Thyroid gland (tissue), 4 donors: Measurements from ENCODE around the gene MYMX. TPM values are rescaled to one million over a fixed set of nuclear protein-coding genes. Genes with fewer than 3 reads are reported as not detected.
A peak's percentile ranks its signal among the peaks of the same experiment; 100 is the strongest.

Experiments
- DNase-seq, 2 donors: peaks; one replicate each; pipeline ENCODE4 v3.0.0-alpha.2; 2019
- H3K27ac ChIP-seq, 3 donors: fragments of 200-600 bp; sonication (generic); 1 replicate in 2 of 3; 2 replicates in 1 of 3; pipeline ENCODE4 v1.5.1; 2016 to 2019; ENCODE audit warnings: mild to moderate bottlenecking in 1 of 3, moderate library complexity in 1 of 3
- H3K27me3 ChIP-seq: fragments of 200-600 bp; sonication (generic); one replicate; pipeline ENCODE4 v1.5.1; 2019
- H3K36me3 ChIP-seq, 2 donors: fragments of 200-600 bp; sonication (generic); one replicate each; pipeline ENCODE4 v1.5.1; 2016 to 2019
- H3K4me1 ChIP-seq, 2 donors: fragments of 200-600 bp; sonication (generic); one replicate each; pipeline ENCODE4 v1.5.1; 2017 to 2019
- H3K4me3 ChIP-seq, 3 donors: fragments of 200-600 bp; sonication (generic); replicated peaks in 1 of 3; 1 replicate in 2 of 3; 2 replicates in 1 of 3; pipeline ENCODE4 v1.5.1; 2016; ENCODE audit warnings: mild to moderate bottlenecking in 1 of 3
- H3K9me3 ChIP-seq: fragments of 200-600 bp; sonication (generic); one replicate; pipeline ENCODE4 v1.5.1; 2017
- POLR2A ChIP-seq, 2 donors: fragments of 450-650 bp; IDR thresholded peaks; one replicate each; pipeline ENCODE4 v1.6.1; 2017; ENCODE audit warnings: antibody characterized with exemption in 2 of 2, mild to moderate bottlenecking in 2 of 2, moderate library complexity in 1 of 2
- WGBS, 2 donors: methylation state at CpG; one replicate each; pipeline ENCODE4 v1.1.5; 2017; 5-methylcytosine and 5-hydroxymethylcytosine counted together
- intact Hi-C: fragments of 100-400 bp; cut with DNase I; formaldehyde crosslinking; loops from one replicate; pipeline ENCODE4 v1.15.1; 2023
- total RNA-seq, 4 donors: library from RNA; depleted of rRNA; stranded (reverse); fragments of >200 nt; gene quantifications; one replicate each; pipeline ENCODE4 v1.2.3, GENCODE V29; 2016
- TF ChIP-seq, protein P1 (sequence below), 6 experiments: fragments of 200-600 bp in 3 of 6; fragments of 450-650 bp in 3 of 6; sonication (generic) in 3 of 6; IDR thresholded peaks; one replicate each; pipeline ENCODE4 v1.5.1; 2016 to 2019; ENCODE audit warnings: antibody characterized with exemption in 6 of 6, mild to moderate bottlenecking in 2 of 6, inconsistent platforms in 1 of 6, moderate library complexity in 1 of 6

MYMX gene
- total RNA-seq, 4 donors from 2014 or later: not detected

DNA sequence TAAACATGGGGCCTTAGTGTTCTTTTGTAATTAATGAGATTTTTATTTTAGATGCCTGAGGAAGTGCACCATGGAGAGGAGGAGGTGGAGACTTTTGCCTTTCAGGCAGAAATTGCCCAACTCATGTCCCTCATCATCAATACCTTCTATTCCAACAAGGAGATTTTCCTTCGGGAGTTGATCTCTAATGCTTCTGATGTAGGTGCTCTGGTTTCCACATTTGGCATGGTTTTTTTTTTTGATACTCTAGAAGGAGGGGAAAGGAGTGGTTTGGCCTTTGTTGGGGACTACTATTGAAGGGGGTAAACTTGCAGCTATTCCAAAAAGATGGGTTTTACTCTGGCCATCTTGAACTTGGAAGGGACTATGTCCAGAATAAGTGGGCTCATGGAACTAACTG, 31.9 kb downstream of the MYMX start:
- Histone ChIP-seq H3K9me3 (no peaks in the 10 kb centered on the region), H3K4me1 (peaks cover 8 to 26% of the 10 kb centered on the region in 2 donors), H3K4me3 (peak overlapping the region in 1 of 3 donors; percentile 76), H3K27me3 (no peaks in the 10 kb centered on the region), H3K27ac (peak overlapping the region in 2 of 3 donors; percentile 100), H3K36me3 (peaks cover 45 to 51% of the 10 kb centered on the region in 2 donors)
- 21 to 41% methylated on average over 1 of the region's 1 CpG for WGBS, 2 donors
- no peak for DNase-seq
- intact Hi-C loops: no loop called here
- no peak for TF ChIP-seq POLR2A (IDR thresholded peaks at IDR 0.05)
- TF ChIP-seq, protein P1, sequence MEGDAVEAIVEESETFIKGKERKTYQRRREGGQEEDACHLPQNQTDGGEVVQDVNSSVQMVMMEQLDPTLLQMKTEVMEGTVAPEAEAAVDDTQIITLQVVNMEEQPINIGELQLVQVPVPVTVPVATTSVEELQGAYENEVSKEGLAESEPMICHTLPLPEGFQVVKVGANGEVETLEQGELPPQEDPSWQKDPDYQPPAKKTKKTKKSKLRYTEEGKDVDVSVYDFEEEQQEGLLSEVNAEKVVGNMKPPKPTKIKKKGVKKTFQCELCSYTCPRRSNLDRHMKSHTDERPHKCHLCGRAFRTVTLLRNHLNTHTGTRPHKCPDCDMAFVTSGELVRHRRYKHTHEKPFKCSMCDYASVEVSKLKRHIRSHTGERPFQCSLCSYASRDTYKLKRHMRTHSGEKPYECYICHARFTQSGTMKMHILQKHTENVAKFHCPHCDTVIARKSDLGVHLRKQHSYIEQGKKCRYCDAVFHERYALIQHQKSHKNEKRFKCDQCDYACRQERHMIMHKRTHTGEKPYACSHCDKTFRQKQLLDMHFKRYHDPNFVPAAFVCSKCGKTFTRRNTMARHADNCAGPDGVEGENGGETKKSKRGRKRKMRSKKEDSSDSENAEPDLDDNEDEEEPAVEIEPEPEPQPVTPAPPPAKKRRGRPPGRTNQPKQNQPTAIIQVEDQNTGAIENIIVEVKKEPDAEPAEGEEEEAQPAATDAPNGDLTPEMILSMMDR (IDR thresholded peaks at IDR 0.05): no peak

DNA sequence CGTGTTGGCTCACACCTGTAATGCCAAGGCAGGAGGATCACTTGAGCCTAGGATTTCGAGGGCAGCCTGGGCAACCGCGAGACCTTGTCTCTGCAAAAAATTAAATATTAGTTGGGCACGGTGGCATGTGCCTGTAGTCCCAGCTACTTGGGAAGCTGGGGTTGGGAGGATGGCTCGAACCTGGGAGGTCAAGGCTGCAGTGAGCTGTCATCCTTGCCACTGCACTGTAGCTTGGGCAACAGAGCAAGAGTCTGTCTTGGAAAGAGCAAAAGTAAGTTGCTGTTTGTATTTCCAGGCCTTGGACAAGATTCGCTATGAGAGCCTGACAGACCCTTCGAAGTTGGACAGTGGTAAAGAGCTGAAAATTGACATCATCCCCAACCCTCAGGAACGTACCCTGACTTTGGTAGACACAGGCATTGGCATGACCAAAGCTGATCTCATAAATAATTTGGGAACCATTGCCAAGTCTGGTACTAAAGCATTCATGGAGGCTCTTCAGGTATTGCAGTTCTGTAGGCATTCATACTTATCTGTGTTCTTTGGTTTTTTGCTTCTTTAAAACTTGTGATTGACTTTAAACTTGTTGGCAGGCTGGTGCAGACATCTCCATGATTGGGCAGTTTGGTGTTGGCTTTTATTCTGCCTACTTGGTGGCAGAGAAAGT, 32.5 kb downstream of the MYMX start:
- Histone ChIP-seq H3K9me3 (no peaks in the 10 kb centered on the region), H3K27ac (peak overlapping the region in 1 of 3 donors; percentile 100), H3K27me3 (no peaks in the 10 kb centered on the region), H3K4me3 (no peak overlapping the region), H3K36me3 (peaks cover 51 to 57% of the 10 kb centered on the region in 2 donors), H3K4me1 (peaks cover 8 to 26% of the 10 kb centered on the region in 2 donors)
- WGBS, 2 donors: 76 to 81% methylated on average over 9 of the region's 9 CpGs
- TF ChIP-seq POLR2A (IDR thresholded peaks at IDR 0.05): no peak
- TF ChIP-seq, protein P1 (IDR thresholded peaks at IDR 0.05): no peak
- intact Hi-C loops: no loop called here
- no peak for DNase-seq

GRCh38 chr6:44250067-44250717, 33.5 kb downstream of the MYMX start:
- no peaks in the 10 kb centered on the region for H3K9me3 ChIP-seq
- intact Hi-C loops: no loop called here
- no peak overlapping the region for H3K4me3 ChIP-seq
- TF ChIP-seq, protein P1 (IDR thresholded peaks at IDR 0.05): no peak
- no peak for TF ChIP-seq POLR2A (IDR thresholded peaks at IDR 0.05)
- H3K36me3 ChIP-seq: peaks cover 61 to 66% of the 10 kb centered on the region in 2 donors
- 83 to 85% methylated on average over 6 of the region's 6 CpGs for WGBS, 2 donors
- no peak for DNase-seq
- H3K27ac ChIP-seq: no peak overlapping the region
- peaks cover 8 to 26% of the 10 kb centered on the region in 2 donors for H3K4me1 ChIP-seq
- no peaks in the 10 kb centered on the region for H3K27me3 ChIP-seq

GRCh38 chr6:44250718-44251123, 34.0 kb downstream of the MYMX start:
- peaks cover 63 to 66% of the 10 kb centered on the region in 2 donors for H3K36me3 ChIP-seq
- no peak for TF ChIP-seq POLR2A (IDR thresholded peaks at IDR 0.05)
- TF ChIP-seq, protein P1 (IDR thresholded peaks at IDR 0.05): no peak

More at GRCh38 chr6:44250718-44251123, 34.0 kb downstream of the MYMX start:
- no peak overlapping the region for H3K27ac ChIP-seq
- DNase-seq: no peak
- no peak overlapping the region for H3K4me3 ChIP-seq
- H3K9me3 ChIP-seq: no peaks in the 10 kb centered on the region
- WGBS, 2 donors: 84 to 85% methylated on average over 3 of the region's 3 CpGs
- peaks cover 8 to 20% of the 10 kb centered on the region in 2 donors for H3K4me1 ChIP-seq
- H3K27me3 ChIP-seq: no peaks in the 10 kb centered on the region
- intact Hi-C loops: no loop called here
